ENCODE results near the gene TRAPPC14.

TRAPPC14 gene

GRCh38 chr7:100122568-100122967 lies 36.0 kb downstream of the TRAPPC14 start:
- DNase-seq: no peak

- no peak for DNase-seq
Observed at GRCh38 chr7:100122067-100122466, 36.5 kb downstream of the TRAPPC14 start.

- no peak for DNase-seq
Observed at GRCh38 chr7:100120733-100121036, 37.8 kb downstream of the TRAPPC14 start.

DNA sequence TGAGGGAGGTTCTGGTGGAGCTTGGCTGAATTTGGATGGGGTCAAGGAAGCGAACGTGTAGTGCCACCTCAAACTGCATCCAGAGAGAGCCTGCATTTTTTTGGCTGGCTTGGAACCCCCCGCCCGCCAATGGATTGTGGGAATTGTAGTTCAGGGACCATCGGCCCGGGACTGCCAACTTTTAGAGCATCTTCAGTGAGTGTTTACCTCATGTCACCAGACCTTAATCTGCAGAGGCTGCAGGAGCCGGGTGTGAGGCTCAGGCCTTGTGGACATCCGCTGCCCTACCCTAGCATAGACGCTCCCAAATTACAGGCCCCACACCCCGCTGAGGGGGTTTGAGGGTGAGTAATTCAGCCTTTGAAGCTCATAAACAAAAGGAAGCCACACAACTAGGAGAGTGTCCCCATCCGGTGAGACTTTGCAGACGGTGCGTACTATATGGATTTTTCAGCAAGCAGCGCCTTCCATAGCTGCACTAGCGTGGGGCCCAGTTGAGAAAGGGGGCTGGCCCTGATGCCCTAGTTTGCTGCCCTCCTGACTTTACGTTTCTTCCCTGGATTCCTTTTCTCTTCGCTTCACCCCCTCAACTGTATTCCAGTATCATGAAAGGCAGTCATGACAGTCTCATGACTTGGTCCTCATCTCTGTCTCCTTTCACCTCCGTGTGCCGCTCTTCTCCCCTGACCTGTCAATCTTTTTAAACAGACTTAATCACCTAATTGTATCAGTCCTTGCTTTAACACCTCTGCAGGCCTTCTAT lies 38.4 kb downstream of the TRAPPC14 start:
- DNase-seq: peak; percentile 17 to 28

GRCh38 chr7:100119072-100119969 lies 39.2 kb downstream of the TRAPPC14 start, which contains the start of the genes CNPY4 and TAF6:
TSS of gene CNPY4 (plus strand) at chr7:100119634. CDS start at chr7:100119745, 111 bp downstream.
TSS of gene TAF6 (minus strand) at chr7:100119358. CDS start at chr7:100114209, 5,149 bp downstream.
- peak; percentile 85 to 91 for DNase-seq

- no peak for DNase-seq
Observed at GRCh38 chr7:100118388-100119071, 40.0 kb downstream of the TRAPPC14 start.

DNA sequence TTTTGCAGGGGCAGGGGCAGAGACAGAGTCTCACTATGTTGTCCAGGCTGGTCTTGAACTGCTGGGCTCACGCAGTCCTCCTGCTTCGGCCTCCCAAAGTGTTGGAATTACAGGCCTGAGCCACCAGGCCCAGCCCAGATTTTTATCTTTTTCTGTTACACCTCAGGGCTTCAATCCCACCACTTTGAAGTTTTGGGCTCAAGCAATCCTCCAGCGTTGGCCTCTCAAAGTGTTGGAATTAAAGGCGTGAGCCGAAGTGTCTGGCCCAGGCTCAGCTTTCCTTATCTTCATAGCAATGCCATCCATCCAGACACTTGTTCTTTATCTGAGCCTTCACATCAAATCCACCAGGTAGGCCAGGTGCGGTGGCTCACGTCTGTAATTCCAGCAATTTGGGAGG lies 43.5 kb downstream of the TRAPPC14 start:
- no peak for DNase-seq

GRCh38 chr7:100111914-100112313 lies 46.6 kb downstream of the TRAPPC14 start:
- no peak for DNase-seq

DNA sequence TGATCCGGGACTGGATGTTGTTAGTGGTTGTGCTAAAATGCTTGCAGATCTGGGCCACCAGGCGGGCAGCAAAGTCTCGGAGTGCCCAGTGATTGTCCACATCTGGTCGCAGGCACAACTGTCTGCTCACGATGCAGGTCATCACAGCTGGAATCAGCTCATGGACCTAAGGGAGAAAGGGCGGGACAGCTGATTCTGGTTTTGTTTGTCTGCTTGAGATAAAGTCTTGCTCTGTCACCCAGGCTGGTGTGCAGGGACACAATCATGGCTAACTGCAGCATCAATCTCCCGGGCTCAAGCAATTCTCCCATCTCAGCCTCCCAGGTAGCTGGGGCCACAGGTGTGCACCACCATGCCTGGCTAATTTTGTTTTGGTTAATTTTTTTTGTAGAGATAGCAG lies 47.4 kb downstream of the TRAPPC14 start:
- no peak for DNase-seq

DNA sequence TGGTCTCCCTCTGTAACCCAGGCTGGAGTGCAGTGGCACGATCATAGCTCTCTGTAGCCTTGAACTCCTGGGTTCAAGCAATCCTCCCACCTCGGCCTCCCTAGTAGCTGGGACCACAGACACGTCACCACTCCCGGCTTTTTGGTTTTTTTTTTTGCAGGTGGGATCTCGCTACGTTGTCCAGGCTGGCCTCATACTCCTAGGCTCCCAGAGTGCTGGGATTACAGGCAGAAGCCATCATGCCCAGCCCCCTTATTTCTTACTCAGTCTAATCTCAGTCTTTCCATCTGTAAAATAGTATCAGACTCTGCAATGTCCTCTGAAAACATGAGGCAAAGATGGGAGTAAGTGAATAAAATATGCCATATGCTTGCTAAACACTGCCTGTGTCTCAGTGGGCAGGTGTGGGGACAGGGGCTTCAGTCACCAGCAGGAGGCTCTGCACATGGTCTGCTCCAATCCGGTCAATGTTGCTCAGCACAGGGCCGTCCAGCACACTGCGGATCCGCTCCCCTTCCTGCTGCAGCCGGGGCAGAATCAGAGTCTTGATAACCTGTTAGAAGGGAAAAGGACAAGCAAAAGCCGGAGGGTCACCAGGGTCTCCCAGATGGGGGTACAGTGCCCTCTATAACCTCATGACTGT lies 48.9 kb downstream of the TRAPPC14 start:
- DNase-seq: no peak

DNA sequence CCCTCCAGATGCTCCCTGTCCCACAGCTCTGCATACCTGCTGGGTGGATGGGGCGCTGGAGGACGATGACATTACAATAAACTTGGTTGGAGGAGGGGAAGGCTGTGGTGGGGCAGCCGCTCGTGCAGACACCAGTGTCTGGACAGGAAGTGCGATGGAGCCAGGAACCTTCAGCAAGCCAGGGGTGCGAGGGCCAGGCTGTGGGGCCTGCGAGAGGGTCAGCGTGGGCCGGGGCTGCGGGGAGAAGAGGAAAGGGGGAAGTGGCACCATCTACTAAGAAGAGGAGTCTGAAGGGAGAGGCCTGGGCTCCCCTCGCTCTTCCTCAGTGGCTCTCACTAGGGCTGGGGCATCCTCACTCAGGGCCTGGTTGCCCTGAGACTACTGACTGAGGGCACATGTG lies 50.6 kb downstream of the TRAPPC14 start:
- no peak for DNase-seq

- DNase-seq: no peak
Observed at GRCh38 chr7:100107125-100107737, 51.3 kb downstream of the TRAPPC14 start.

DNA sequence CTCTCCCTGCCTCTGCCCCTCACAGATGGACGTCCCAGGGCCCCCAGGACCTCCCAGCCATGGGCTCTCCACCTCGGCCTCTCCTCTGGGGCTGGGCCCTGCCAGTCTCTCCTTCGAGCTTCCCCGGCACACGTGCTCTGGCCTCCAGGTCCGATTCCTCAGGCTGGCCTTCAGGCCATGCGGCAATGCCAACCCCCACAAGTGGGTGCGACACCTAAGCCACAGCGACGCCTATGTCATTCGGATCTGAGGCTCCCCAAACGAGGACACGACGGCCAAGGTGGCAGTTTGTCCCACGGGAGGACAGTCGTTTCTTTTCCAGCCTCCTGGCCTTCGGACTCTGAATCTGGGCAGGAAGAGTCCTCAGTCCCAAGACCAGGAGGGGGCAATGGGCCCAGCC lies 51.9 kb downstream of the TRAPPC14 start:
- DNase-seq: no peak

DNA sequence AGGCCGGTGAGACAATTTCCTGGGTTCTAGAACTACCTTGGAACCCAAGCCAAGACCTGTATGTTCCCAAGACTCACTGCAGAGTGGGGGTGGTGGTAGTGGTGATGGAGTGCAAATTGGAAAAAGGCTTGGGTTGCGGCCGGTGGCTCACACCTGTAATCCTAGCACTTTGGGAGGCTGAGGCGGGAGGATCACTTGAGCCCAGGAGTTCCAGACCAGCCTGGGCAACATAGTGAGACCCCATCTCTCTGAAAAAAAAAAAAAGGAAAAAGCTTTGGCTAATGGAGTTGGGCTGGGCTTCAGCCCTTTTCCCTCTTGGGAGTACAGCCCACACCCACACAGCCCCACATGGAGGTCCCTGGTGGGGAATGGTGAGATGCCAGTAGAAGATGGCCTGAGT lies 53.0 kb downstream of the TRAPPC14 start:
- no peak for DNase-seq
